Left lobe of liver (tissue), 2 donors: Measurements from ENCODE around the gene ZBTB21. TPM values are rescaled to one million over a fixed set of nuclear protein-coding genes. Genes with fewer than 3 reads are reported as not detected.
"Not testable (repeated sequence)": the region's sequence is repeated elsewhere in the genome, so short reads cannot be mapped to it uniquely, and the experiment has no call there.

ENCODE experiments used
- ATAC-seq: fragments of 200-7000 bp; cut with Tn5 transposase; one replicate; pipeline ENCODE4 v1.9.1; 2020; ENCODE audit warnings: mild to moderate bottlenecking, moderate library complexity
- DNase-seq: peaks from one replicate; pipeline ENCODE4 v3.0.0-alpha.2; 2020; ENCODE audit warnings: low spot score
- total RNA-seq: library from RNA; stranded (reverse); gene quantifications from one replicate; pipeline ENCODE4 v1.2.1, GENCODE V29; 2021
- donor health status: DM: no; HTN: no; CAD: no; lungs with moderate emphysema.
- donor health status: DM: no; HTN: yes; CAD: no.

The ZBTB21 gene
- total RNA-seq, 1 donor from 2014 or later: 4.2 TPM

DNA sequence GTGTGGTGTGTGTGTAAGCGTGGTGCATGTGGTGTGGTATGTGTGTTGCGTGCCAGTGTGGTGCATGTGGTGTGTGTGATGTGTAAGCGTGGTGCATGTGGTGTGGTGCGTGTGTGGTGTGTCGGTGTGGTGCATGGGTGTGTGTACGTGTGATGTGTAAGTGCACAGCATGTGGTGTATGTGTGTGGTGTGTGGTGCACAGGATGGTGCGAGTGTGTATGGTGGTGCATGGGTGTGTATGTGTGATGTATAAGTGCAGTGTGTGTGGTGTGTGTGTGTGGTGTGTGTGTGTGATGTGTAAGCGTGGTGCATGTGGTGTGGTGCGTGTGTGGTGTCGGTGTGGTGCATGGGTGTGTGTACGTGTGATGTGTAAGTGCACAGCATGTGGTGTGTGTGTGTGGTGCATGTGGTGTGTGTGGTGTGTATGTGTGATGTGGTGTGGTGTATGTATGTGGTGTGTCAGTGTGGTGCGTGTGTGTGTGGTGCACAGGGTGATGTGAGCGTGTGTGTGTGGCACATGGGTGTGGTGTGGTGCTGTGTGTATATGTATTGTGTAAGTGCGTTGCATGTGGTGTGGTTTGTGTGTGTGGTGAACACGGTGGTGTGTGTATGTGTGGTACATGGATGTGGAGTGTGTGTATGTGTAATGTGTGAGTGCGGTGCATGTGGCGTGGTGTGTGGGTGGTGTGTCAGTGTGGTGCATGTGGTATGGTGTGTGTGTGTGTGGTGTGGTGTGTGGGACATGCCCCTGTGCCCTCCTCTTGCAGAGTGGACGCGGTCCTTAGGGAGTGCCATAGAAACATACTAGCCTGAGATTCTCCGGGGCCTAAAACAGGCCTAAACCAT lies 55.3 kb downstream of the ZBTB21 start:
- no peak for ATAC-seq

GRCh38 chr21:41953831-41954653 lies 56.1 kb downstream of the ZBTB21 start, which contains the start of gene C2CD2:
C2CD2 (minus strand) TSS chr21:41954018; CDS start chr21:41953648, 370 bp downstream.
- DNase-seq: peak; percentile 73
- ATAC-seq: peak; percentile 90

More for the DNA sequence above, 55.3 kb downstream of the ZBTB21 start:
- no peak for DNase-seq

GRCh38 chr21:41953249-41953830 lies 56.8 kb downstream of the ZBTB21 start:
- peak; percentile 30 for ATAC-seq
- no peak for DNase-seq

GRCh38 chr21:41952568-41953248 lies 57.5 kb downstream of the ZBTB21 start:
- DNase-seq (no peak), ATAC-seq (no peak)

DNA sequence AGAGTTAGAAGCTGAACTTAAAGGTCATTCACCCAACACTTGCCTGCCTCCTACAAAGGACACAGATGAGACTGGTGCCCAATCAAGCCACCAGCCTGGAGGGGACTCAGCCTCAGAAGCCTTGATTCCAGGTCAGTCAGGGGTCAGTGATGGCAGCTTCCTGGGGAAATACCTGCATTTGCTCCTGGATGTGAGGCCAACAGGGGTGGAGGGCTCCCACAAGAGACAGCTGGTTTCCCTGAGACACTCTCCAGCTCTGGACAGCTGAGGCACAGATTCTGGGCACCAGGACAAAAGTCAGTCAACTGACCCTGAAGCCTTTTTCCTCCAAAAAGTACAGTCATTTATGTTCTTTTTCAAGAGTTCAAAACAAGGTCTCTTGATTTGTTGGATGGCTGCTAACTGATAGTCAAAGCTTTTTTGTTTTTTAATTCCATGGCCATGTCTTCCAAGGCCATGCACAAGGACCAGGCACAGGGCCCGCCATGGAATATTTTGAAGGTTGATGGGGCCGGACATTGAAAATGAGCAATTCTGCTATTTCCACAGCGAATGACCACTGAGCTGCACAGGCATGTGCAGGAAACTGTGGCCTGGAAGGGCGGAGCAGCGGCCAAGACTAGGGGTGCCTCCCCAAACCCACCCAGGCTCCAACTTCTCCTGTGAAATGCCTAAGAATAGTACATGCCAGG lies 58.1 kb downstream of the ZBTB21 start:
- no peak for DNase-seq

GRCh38 chr21:41950941-41951351 lies 59.2 kb downstream of the ZBTB21 start:
- no peak for ATAC-seq
- no peak for DNase-seq

More for the DNA sequence above, 58.1 kb downstream of the ZBTB21 start:
- no peak for ATAC-seq

DNA sequence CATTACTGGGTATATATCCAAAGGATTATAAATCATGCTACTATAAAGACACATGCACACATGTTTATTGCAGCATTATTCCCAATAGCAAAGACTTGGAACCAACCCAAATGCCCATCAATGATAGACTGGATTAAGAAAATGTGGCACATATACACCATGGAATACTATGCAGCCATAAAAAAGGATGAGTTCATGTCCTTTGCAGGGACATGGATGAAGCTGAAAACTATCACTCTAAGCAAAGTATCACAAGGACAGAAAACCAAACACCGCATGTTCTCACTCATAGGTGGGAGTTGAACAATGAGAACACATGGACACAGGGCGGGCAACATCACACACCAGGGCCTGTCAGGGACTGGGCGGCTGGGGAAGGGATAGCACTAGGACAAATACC lies 60.5 kb downstream of the ZBTB21 start:
- not testable (repeated sequence) for ATAC-seq, DNase-seq

DNA sequence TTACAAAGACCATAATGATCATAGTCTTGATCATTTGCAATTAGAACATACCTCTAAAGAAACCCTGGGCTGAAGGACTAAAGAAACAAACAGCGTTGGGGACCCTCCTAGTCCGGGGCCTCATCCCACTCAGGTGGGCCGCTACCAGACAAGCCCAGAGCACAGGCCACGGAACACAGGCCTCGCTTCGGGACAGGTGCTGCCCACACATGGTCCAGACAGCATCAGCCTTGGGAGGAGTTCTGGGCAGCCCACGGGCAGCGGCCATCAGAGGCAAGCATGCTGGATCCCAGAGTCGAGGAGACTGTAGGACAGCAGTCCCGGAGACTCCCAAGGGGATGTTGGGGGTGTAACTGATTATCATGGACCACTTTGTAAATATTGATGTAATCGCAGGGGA lies 61.3 kb downstream of the ZBTB21 start:
- DNase-seq: no peak
- ATAC-seq: no peak

GRCh38 chr21:41948078-41948895 lies 61.9 kb downstream of the ZBTB21 start:
- ATAC-seq: peak; percentile 34

GRCh38 chr21:41945982-41946381 lies 64.2 kb downstream of the ZBTB21 start:
- DNase-seq (no peak), ATAC-seq (no peak)

More at GRCh38 chr21:41948078-41948895, 61.9 kb downstream of the ZBTB21 start:
- DNase-seq: no peak

GRCh38 chr21:41943851-41944250 lies 66.3 kb downstream of the ZBTB21 start:
- no peak for DNase-seq
- no peak for ATAC-seq

DNA sequence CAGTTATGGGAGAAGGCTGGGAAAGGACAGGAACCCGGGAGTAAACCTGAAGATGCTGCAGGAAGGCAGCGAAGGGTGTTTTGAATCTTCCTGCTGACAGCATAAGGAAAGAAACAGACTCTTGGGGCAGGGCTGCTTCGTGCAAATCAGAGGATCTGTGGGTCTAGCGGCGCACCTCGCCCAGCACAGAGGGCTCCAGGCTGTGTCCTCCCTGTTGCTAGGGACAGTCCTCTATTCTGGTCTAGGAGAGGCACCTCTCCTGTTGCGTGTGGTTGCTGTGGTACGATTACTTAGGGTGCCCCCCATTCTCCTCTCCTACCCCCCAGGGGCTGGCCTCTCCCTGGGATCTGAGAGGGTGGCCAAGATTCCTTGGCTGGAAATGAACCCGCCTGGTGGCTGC lies 67.7 kb downstream of the ZBTB21 start:
- DNase-seq (no peak), ATAC-seq (no peak)

- DNase-seq: no peak
- ATAC-seq: no peak
Measured at GRCh38 chr21:41941941-41942340, 68.2 kb downstream of the ZBTB21 start.

GRCh38 chr21:41940431-41940830 lies 69.7 kb downstream of the ZBTB21 start:
- no peak for DNase-seq

DNA sequence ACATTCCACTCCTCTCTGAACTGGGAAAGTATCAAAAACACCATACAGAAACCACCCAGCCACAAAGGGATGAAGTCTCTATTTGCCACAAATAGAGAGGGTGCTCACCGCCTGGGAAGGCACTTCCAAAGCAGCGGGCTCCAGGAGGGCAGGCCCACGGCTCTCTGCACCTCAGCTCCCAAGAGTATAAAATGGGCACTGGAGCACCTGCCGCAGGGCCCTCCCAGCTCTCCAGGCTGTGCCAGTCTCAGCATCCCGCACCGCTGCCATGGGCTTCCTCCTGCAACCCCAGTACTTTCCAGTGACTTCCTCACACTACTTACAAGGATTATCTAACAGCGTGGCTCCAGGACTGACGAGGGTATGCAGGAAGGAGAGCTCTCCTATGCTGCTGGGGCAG lies 70.8 kb downstream of the ZBTB21 start:
- DNase-seq: no peak
- ATAC-seq: no peak

More at GRCh38 chr21:41940431-41940830, 69.7 kb downstream of the ZBTB21 start:
- no peak for ATAC-seq
